Measurements from ENCODE around the gene SPATA31D3. TPM values are rescaled to one million over a fixed set of nuclear protein-coding genes. Genes with fewer than 3 reads are reported as not detected.

The SPATA31D3 gene
- total RNA-seq, 4 donors from 2014 or later = not detected

DNA sequence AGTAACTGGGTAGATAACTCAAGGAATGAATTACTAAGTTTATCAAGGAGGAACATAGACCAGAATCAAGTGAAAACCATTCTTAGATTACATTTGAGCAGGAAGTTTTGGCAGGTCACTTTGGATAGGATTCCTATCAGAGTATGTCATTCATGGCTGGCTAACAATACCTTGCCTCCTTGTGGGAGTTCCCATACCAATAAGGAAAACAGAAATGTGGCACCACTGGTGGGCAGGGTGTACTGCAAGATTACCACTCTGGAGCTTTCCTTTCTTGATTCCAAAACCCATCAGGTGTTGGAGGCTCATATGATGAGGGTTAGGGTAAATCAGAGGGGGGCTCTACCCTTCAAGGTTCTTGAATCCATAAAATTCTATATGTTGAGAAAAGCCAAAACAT lies 26.7 kb downstream of the SPATA31D3 start:
- Histone ChIP-seq H3K4me1 (no peaks in the 10 kb centered on the region), H3K27ac (no peak overlapping the region), H3K9me3 (peaks cover 0 to under 1% (median 0%) of the 10 kb centered on the region in 3 donors), H3K27me3 (no peaks in the 10 kb centered on the region), H3K36me3 (no peaks in the 10 kb centered on the region), H3K4me3 (no peak overlapping the region)
- no peak for ATAC-seq
- TF ChIP-seq POLR2AphosphoS5 (IDR thresholded peaks at IDR 0.05) (no peak), EP300 (IDR thresholded peaks at IDR 0.05) (no peak), POLR2A (IDR thresholded peaks at IDR 0.05) (no peak)
- TF ChIP-seq, protein P1, sequence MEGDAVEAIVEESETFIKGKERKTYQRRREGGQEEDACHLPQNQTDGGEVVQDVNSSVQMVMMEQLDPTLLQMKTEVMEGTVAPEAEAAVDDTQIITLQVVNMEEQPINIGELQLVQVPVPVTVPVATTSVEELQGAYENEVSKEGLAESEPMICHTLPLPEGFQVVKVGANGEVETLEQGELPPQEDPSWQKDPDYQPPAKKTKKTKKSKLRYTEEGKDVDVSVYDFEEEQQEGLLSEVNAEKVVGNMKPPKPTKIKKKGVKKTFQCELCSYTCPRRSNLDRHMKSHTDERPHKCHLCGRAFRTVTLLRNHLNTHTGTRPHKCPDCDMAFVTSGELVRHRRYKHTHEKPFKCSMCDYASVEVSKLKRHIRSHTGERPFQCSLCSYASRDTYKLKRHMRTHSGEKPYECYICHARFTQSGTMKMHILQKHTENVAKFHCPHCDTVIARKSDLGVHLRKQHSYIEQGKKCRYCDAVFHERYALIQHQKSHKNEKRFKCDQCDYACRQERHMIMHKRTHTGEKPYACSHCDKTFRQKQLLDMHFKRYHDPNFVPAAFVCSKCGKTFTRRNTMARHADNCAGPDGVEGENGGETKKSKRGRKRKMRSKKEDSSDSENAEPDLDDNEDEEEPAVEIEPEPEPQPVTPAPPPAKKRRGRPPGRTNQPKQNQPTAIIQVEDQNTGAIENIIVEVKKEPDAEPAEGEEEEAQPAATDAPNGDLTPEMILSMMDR (IDR thresholded peaks at IDR 0.05) = no peak

- H3K27ac ChIP-seq = no peak overlapping the region
- no peak for TF ChIP-seq POLR2A (IDR thresholded peaks at IDR 0.05)
- no peak for TF ChIP-seq EP300 (IDR thresholded peaks at IDR 0.05)
- no peak for TF ChIP-seq POLR2AphosphoS5 (IDR thresholded peaks at IDR 0.05)
- TF ChIP-seq, protein P1 (IDR thresholded peaks at IDR 0.05) = no peak
- no peaks in the 10 kb centered on the region for H3K36me3 ChIP-seq
- H3K4me1 ChIP-seq = no peaks in the 10 kb centered on the region
- no peak overlapping the region for H3K4me3 ChIP-seq
- H3K27me3 ChIP-seq = no peaks in the 10 kb centered on the region
- no peak for ATAC-seq
- H3K9me3 ChIP-seq = no peaks in the 10 kb centered on the region
These were observed 28.4 kb downstream of the SPATA31D3 start for GRCh38 chr9:81971727-81972126.

DNA sequence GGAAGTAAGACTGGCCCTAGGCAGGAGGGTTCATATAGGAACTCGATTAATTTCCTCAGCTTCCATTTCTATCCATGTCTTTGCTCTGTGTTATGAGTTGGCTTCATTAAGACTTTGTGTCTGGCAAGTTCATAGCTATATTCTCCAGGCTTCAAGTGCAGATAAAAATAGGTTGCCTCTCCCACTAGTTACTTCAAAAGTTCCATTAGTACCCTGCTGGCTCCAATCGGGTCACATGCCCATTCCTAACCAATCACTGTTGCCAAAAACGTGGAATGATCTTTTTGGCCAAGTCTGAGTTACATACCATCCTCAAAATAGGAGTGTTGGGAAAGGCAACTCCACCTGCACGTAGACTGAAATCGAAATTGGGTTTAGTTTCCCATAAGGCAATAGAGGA lies 31.5 kb downstream of the SPATA31D3 start:
- Histone ChIP-seq H3K36me3 (no peaks in the 10 kb centered on the region), H3K27me3 (no peaks in the 10 kb centered on the region), H3K27ac (no peak overlapping the region), H3K4me3 (no peak overlapping the region), H3K4me1 (no peaks in the 10 kb centered on the region), H3K9me3 (no peaks in the 10 kb centered on the region)
- TF ChIP-seq POLR2A (IDR thresholded peaks at IDR 0.05) (no peak), EP300 (IDR thresholded peaks at IDR 0.05) (no peak), POLR2AphosphoS5 (IDR thresholded peaks at IDR 0.05) (no peak)
- TF ChIP-seq, protein P1 (IDR thresholded peaks at IDR 0.05) = no peak
- ATAC-seq = no peak
- WGBS, 2 donors (ENCODE audit: low coverage in 1 of 2) = 72 to 98% methylated on average over 4 to 5 of the region's 5 CpGs

DNA sequence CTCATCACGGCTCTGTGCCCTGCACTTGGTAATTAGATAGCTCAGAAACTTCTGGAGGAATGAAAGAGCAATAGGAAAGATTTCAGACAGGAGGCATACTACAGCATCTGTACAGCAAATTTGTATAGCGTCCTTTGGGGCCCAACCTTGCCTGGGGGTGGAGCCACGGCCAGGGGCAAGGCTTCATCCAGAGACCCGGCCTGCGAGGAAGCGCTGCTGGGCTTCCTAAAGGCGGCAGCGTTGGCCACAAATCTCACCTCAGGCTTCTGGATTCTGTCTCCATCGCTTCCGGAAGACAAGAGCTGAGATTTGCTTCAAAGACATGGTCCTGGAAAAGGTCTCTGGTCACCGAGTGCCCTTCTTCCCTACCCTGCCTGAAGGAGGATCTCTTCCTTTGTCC lies 33.1 kb downstream of the SPATA31D3 start:
- no peaks in the 10 kb centered on the region for H3K36me3 ChIP-seq
- no peaks in the 10 kb centered on the region for H3K9me3 ChIP-seq
- no peaks in the 10 kb centered on the region for H3K27me3 ChIP-seq
- TF ChIP-seq EP300 (IDR thresholded peaks at IDR 0.05) (no peak), POLR2A (IDR thresholded peaks at IDR 0.05) (no peak), POLR2AphosphoS5 (IDR thresholded peaks at IDR 0.05) (no peak)
- TF ChIP-seq, protein P1 (IDR thresholded peaks at IDR 0.05) = no peak
- WGBS, 2 donors (ENCODE audit: low coverage in 1 of 2) = 86 to 94% methylated on average over 5 to 9 of the region's 11 CpGs
- H3K4me3 ChIP-seq = no peak overlapping the region
- no peak overlapping the region for H3K27ac ChIP-seq
- no peaks in the 10 kb centered on the region for H3K4me1 ChIP-seq
- ATAC-seq = no peak

- no peak for ATAC-seq
- H3K9me3 ChIP-seq = no peaks in the 10 kb centered on the region
- no peaks in the 10 kb centered on the region for H3K4me1 ChIP-seq
- TF ChIP-seq POLR2AphosphoS5 (IDR thresholded peaks at IDR 0.05) (no peak), EP300 (IDR thresholded peaks at IDR 0.05) (no peak), POLR2A (IDR thresholded peaks at IDR 0.05) (no peak)
- TF ChIP-seq, protein P1 (IDR thresholded peaks at IDR 0.05) = no peak
- no peaks in the 10 kb centered on the region for H3K27me3 ChIP-seq
- H3K36me3 ChIP-seq = no peaks in the 10 kb centered on the region
- no peak overlapping the region for H3K4me3 ChIP-seq
- H3K27ac ChIP-seq = no peak overlapping the region
- 86 to 92% methylated on average over 2 of the region's 2 CpGs for WGBS, 2 donors (ENCODE audit: low coverage in 1 of 2)
These were observed 35.9 kb downstream of the SPATA31D3 start for GRCh38 chr9:81979196-81979595.

All from gastroesophageal sphincter (tissue), 4 donors.